Osteoblast (primary cell): ENCODE measurements around the gene GALT. TPM values are rescaled to one million over a fixed set of nuclear protein-coding genes. Genes with fewer than 3 reads are reported as not detected.

ENCODE experiments used
- DNase-seq: peaks from one replicate; pipeline ENCODE4 v3.0.0; 2011; ENCODE audit warnings: low spot score, mixed read lengths; ENCODE audit not compliant: insufficient read length; ENCODE audit errors: missing footprints
- H2AFZ ChIP-seq: 2 replicates; pipeline ENCODE4 v1.6.0; 2011; ENCODE audit warnings: mild to moderate bottlenecking, low read length
- H3K27ac ChIP-seq: 2 replicates; pipeline ENCODE4 v1.5.1; 2011; ENCODE audit warnings: mild to moderate bottlenecking, low read depth, low read length, moderate library complexity
- H3K27me3 ChIP-seq: 2 replicates; pipeline ENCODE4 v1.6.0; 2012; ENCODE audit warnings: mild to moderate bottlenecking, control low read depth, inconsistent platforms, low read length, moderate library complexity; ENCODE audit not compliant: insufficient read depth
- H3K36me3 ChIP-seq: 2 replicates; pipeline ENCODE4 v1.5.1; 2011; ENCODE audit warnings: mild to moderate bottlenecking, low read length, control low read depth, moderate library complexity; ENCODE audit not compliant: insufficient read depth
- H3K4me1 ChIP-seq: 2 replicates; pipeline ENCODE4 v1.5.1; 2011; ENCODE audit warnings: mild to moderate bottlenecking, low read length, control low read depth, moderate library complexity; ENCODE audit not compliant: insufficient read depth
- H3K4me2 ChIP-seq: 2 replicates; pipeline ENCODE4 v1.6.0; 2011; ENCODE audit warnings: mild to moderate bottlenecking, low read length; ENCODE audit not compliant: insufficient read depth
- H3K4me3 ChIP-seq: fragments of 200-600 bp; sonication (generic); 3 replicates; pipeline ENCODE4 v1.5.1; 2012; ENCODE audit warnings: mild to moderate bottlenecking, low read length, inconsistent platforms; ENCODE audit not compliant: insufficient read depth
- H3K79me2 ChIP-seq: 2 replicates; pipeline ENCODE4 v1.6.0; 2012; ENCODE audit warnings: mild to moderate bottlenecking, low read length, control low read depth, inconsistent platforms; ENCODE audit not compliant: insufficient read depth
- H3K9me3 ChIP-seq: 2 replicates; pipeline ENCODE4 v1.5.1; 2011; ENCODE audit warnings: low read depth, low read length, control low read depth
- H4K20me1 ChIP-seq: 2 replicates; pipeline ENCODE4 v1.6.0; 2012; ENCODE audit warnings: mild to moderate bottlenecking, low read length, control low read depth; ENCODE audit not compliant: insufficient read depth
- total RNA-seq: library from RNA; depleted of rRNA; stranded (reverse); fragments of >200 nt; gene quantifications from 2 replicates; pipeline ENCODE4 v1.2.3, GENCODE V29; 2012
- TF ChIP-seq, protein P1 (sequence below): IDR thresholded peaks from 2 replicates; pipeline ENCODE4 v1.5.1; 2011; ENCODE audit warnings: mild to moderate bottlenecking, low read depth, low read length, moderate library complexity; ENCODE audit errors: extremely low read depth

The GALT gene
- total RNA-seq, 1 donor, result 32.6 TPM

DNA sequence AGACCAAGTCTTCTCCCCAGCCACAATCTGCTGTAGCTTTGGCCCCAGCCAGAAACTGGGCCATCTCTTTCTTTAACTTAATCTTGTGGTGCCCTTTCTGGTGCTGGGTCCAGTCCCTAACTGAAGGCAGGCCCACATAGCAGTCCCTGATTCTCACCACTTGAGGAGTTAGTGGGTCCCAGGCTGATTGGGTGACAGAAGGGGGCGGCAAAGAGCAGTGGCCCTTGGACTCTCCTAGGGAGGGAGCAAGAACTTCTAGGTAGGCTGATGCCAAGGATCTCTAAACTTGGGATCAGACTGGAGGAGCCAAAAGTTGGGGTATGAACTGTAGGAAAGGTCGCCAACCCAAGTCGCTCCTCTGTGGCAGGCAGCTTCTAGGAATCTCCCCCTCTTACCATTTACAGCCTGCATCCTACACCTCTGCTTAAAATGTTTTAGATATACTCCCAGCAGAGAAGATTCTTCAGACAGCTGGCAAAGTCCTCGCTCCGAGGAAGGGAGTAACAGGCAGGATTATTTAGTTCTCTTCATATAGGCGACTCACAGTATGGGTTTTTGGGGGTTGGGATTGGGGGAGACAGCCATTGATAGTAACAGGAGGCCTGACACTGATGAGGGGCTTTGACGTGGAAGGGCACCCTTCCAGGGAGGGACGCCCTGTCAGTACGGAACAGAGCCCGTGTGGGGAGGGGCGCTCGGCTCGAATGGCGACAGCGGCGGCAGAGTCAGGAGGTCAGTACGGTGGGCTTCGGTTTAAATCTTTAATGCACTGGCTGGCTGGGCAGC lies 18.0 kb downstream of the GALT start:
- no peaks in the 10 kb centered on the region for H3K27me3 ChIP-seq
- H3K27ac ChIP-seq, result peak overlapping the region; percentile 60

DNA sequence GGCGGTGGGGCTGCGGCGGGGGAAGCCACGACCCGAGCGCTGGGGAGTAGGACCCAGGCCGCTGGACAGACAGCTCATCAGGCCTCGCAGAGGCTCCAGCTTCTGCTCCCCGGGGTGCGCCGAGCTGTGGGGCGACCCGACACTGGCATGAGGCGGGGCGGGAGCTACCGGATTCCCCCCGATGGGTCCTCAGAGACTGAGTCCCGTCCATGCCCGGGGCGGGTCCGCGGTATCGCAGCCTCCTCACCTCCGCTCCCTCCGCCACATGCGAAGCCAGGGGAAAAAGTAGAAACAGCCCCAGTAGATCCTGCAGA lies 18.5 kb downstream of the GALT start:
- H3K36me3 ChIP-seq, result no peaks in the 10 kb centered on the region
- TF ChIP-seq, protein P1, sequence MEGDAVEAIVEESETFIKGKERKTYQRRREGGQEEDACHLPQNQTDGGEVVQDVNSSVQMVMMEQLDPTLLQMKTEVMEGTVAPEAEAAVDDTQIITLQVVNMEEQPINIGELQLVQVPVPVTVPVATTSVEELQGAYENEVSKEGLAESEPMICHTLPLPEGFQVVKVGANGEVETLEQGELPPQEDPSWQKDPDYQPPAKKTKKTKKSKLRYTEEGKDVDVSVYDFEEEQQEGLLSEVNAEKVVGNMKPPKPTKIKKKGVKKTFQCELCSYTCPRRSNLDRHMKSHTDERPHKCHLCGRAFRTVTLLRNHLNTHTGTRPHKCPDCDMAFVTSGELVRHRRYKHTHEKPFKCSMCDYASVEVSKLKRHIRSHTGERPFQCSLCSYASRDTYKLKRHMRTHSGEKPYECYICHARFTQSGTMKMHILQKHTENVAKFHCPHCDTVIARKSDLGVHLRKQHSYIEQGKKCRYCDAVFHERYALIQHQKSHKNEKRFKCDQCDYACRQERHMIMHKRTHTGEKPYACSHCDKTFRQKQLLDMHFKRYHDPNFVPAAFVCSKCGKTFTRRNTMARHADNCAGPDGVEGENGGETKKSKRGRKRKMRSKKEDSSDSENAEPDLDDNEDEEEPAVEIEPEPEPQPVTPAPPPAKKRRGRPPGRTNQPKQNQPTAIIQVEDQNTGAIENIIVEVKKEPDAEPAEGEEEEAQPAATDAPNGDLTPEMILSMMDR, result no peak
- peak overlapping the region; percentile 83 for H3K4me2 ChIP-seq
- H3K27me3 ChIP-seq, result no peaks in the 10 kb centered on the region
- H4K20me1 ChIP-seq, result peaks cover 3% of the 10 kb centered on the region
- H3K79me2 ChIP-seq, result peaks cover 21% of the 10 kb centered on the region
- no peak for DNase-seq
- no peaks in the 10 kb centered on the region for H3K9me3 ChIP-seq
- peak overlapping the region; percentile 60 for H3K27ac ChIP-seq
- H3K4me1 ChIP-seq, result peaks cover 12% of the 10 kb centered on the region
- H2AFZ ChIP-seq, result peak overlapping the region; percentile 74
- peak overlapping the region; percentile 94 for H3K4me3 ChIP-seq

More for the DNA sequence above, 18.0 kb downstream of the GALT start:
- H2AFZ ChIP-seq, result peak overlapping the region; percentile 74
- peak; percentile 97 for DNase-seq
- no peaks in the 10 kb centered on the region for H3K36me3 ChIP-seq
- no peaks in the 10 kb centered on the region for H3K9me3 ChIP-seq
- peaks cover 3% of the 10 kb centered on the region for H4K20me1 ChIP-seq
- H3K79me2 ChIP-seq, result peaks cover 21% of the 10 kb centered on the region
- peaks cover 12% of the 10 kb centered on the region for H3K4me1 ChIP-seq
- H3K4me3 ChIP-seq, result peak overlapping the region; percentile 94
- TF ChIP-seq, protein P1, result peak; percentile 100
- H3K4me2 ChIP-seq, result peak overlapping the region; percentile 83

DNA sequence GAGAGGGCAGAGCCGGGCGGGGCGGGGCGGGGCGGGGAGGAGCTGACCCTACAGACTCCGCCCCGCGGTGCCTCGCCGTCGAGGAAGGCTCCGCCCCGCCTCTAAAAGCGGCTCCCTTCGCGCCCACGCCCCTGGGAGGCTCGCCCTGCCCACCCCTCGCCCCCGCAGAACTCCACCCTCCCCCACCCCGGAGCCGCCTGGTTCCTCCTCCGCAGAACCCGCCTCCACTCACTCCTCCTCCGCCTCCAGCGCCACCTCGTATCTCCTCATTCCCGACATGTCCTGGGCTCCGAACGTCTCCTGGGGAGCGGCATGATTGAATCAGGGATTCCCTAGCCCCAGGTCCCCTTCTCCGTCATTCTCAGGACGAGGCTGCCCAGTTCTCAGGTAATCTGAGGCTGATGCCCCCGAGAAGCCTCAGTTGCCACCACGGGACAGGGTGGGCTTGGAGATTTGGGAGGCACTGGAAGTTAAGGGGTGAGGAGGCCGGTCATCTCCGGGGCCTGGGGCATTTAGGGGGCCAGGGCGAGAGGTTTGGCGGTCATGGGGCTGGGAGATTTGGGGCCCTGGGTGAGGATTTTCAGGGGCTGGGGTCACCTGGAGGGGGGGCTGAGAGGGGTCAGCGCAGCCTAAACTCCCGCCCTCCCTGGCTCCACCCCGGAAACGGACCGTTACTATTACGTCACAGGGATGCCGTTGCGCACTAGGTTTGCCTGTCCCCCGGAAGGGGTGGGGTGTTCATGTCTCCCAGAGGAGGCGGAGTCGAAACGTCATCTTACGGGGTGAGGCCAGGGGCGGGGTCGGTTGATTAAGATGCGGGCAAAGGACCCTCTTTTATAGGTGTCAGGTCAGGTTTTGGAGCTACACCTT lies 19.1 kb downstream of the GALT start:
- H3K4me3 ChIP-seq, result peak overlapping the region; percentile 94
- no peaks in the 10 kb centered on the region for H3K36me3 ChIP-seq
- H3K27me3 ChIP-seq, result no peaks in the 10 kb centered on the region
- H3K4me1 ChIP-seq, result peaks cover 12% of the 10 kb centered on the region
- peak overlapping the region; percentile 99 for H3K4me2 ChIP-seq
- TF ChIP-seq, protein P1, result no peak
- peak overlapping the region; percentile 96 for H2AFZ ChIP-seq
- peak; percentile 98 for DNase-seq
- H4K20me1 ChIP-seq, result peaks cover 9% of the 10 kb centered on the region
- H3K79me2 ChIP-seq, result peaks cover 24% of the 10 kb centered on the region
- peak overlapping the region; percentile 94 for H3K27ac ChIP-seq
- H3K9me3 ChIP-seq, result no peaks in the 10 kb centered on the region
